Breast epithelium (tissue), 4 donors: ENCODE results near the gene ZNF763. TPM values are rescaled to one million over a fixed set of nuclear protein-coding genes. Genes with fewer than 3 reads are reported as not detected.

Experiments
- DNase-seq, 2 donors: peaks; one replicate each; pipeline ENCODE4 v3.0.0-alpha.2; 2019; ENCODE audit warnings: low spot score in 2 of 2
- H3K27ac ChIP-seq, 2 donors: fragments of 200-600 bp; sonication (generic) in 1 of 2; one replicate each; pipeline ENCODE4 v1.5.1; 2016 to 2019; ENCODE audit warnings: mild to moderate bottlenecking in 1 of 2
- H3K27me3 ChIP-seq, 2 donors: fragments of 200-600 bp; sonication (generic) in 1 of 2; one replicate each; pipeline versions ENCODE4 v1.5.1 to v1.6.0; 2017 to 2019; ENCODE audit warnings: control low read depth in 1 of 2, mild to moderate bottlenecking in 1 of 2
- H3K36me3 ChIP-seq: fragments of 200-600 bp; one replicate; pipeline ENCODE4 v1.5.1; 2019
- H3K4me1 ChIP-seq, 2 donors: fragments of 200-600 bp; sonication (generic); one replicate each; pipeline ENCODE4 v1.5.1; 2016 to 2019; ENCODE audit warnings: control low read depth in 1 of 2
- H3K4me3 ChIP-seq, 3 donors: fragments of 200-600 bp; sonication (generic); 1 replicate in 2 of 3; 2 replicates in 1 of 3; pipeline ENCODE4 v1.5.1; 2016 to 2019; ENCODE audit warnings: mild to moderate bottlenecking in 3 of 3, moderate library complexity in 2 of 3
- H3K9me3 ChIP-seq, 2 donors: fragments of 200-600 bp; sonication (generic) in 1 of 2; one replicate each; pipeline ENCODE4 v1.5.1; 2016 to 2019; ENCODE audit warnings: control low read depth in 1 of 2
- POLR2A ChIP-seq: fragments of 450-650 bp; IDR thresholded peaks from one replicate; pipeline ENCODE4 v1.6.1; 2016; ENCODE audit warnings: antibody characterized with exemption, mild to moderate bottlenecking, moderate library complexity
- POLR2AphosphoS5 ChIP-seq, 3 donors: sonication (generic); formaldehyde crosslinking; IDR thresholded peaks; one replicate each; pipeline ENCODE4 v1.6.1; 2017; ENCODE audit warnings: antibody characterized with exemption in 3 of 3
- intact Hi-C: fragments of 100-400 bp; cut with DNase I; formaldehyde crosslinking; loops from one replicate; pipeline ENCODE4 v1.15.1; 2023; ENCODE audit warnings: low total_unique reads
- total RNA-seq, 3 donors: library from RNA; depleted of rRNA; stranded (reverse); fragments of >200 nt; gene quantifications; one replicate each; pipeline ENCODE4 v1.1.0, GENCODE V29; 2016
- TF ChIP-seq, protein P1 (sequence below), 3 donors: fragments of 450-650 bp; IDR thresholded peaks; one replicate each; pipeline ENCODE4 v1.5.1; 2016 to 2017; ENCODE audit warnings: antibody characterized with exemption in 3 of 3, mild to moderate bottlenecking in 3 of 3, moderate library complexity in 3 of 3

Gene ZNF763
- total RNA-seq, 3 donors from 2014 or later, result 2.9 to 14.5 (median 6.9) TPM

DNA sequence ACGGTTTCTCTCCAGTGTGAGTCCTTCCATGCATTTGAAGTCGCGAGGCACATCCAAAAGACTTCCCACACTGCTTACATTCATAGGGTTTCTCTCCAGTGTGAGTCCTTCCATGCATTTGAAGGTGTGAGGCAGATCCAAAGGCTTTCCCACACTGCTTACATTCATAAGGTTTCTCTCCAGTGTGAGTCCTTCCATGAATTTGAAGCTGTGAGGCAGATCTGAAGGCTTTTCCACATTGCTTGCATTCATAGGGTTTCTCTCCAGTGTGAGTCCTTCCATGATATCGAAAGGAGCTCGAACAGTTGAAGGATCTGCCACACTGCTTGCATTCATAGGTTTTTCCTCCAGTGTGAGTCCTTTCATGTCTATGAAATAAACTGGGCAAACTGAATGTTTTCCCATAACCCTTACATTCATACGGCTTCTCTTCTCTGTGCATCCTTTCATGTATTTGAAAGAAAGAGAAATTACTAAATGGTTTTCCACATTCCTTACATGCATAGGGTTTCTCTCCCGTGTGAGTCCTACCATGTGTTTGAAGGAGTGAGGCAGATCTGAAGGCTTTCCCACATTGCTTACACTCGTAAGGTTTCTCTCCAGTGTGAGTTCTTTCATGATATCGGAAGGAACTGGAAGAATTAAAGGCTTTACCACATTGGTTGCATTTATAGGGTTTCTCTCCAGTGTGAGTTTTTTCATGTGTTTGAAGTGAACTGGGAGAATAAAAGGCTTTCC lies 50.3 kb downstream of the ZNF763 start:
- H3K36me3 ChIP-seq, result peaks cover 19% of the 10 kb centered on the region
- no peak for TF ChIP-seq POLR2AphosphoS5 (IDR thresholded peaks at IDR 0.05)
- TF ChIP-seq POLR2A, result no peak
- TF ChIP-seq, protein P1, sequence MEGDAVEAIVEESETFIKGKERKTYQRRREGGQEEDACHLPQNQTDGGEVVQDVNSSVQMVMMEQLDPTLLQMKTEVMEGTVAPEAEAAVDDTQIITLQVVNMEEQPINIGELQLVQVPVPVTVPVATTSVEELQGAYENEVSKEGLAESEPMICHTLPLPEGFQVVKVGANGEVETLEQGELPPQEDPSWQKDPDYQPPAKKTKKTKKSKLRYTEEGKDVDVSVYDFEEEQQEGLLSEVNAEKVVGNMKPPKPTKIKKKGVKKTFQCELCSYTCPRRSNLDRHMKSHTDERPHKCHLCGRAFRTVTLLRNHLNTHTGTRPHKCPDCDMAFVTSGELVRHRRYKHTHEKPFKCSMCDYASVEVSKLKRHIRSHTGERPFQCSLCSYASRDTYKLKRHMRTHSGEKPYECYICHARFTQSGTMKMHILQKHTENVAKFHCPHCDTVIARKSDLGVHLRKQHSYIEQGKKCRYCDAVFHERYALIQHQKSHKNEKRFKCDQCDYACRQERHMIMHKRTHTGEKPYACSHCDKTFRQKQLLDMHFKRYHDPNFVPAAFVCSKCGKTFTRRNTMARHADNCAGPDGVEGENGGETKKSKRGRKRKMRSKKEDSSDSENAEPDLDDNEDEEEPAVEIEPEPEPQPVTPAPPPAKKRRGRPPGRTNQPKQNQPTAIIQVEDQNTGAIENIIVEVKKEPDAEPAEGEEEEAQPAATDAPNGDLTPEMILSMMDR (IDR thresholded peaks at IDR 0.05), result no peak
- peaks cover 80 to 82% of the 10 kb centered on the region in 2 donors for H3K9me3 ChIP-seq
- no peak overlapping the region for H3K27ac ChIP-seq
- no peaks in the 10 kb centered on the region for H3K27me3 ChIP-seq
- H3K4me3 ChIP-seq, result peak overlapping the region in 1 of 3 donors; percentile 7
- H3K4me1 ChIP-seq, result no peaks in the 10 kb centered on the region
- intact Hi-C loops, result no loop called here
- no peak for DNase-seq

DNA sequence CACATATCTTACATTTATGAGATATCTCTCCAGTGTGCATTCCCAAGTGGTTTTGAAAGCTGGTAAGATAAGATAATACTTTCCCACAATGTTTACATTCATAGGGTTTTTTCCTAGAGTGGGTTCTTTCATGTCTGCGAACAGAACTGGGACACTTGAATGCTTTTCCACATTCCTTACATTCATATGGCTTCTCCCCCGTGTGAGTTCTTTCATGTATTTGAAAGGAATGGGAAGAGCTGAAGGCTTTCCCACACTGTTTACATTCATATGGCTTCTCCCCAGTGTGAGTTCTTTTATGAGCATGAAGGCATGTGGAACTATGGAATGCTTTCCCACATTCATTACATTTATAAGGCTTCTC lies 50.9 kb downstream of the ZNF763 start:
- no peak overlapping the region for H3K27ac ChIP-seq
- no peak for DNase-seq
- TF ChIP-seq, protein P1 (IDR thresholded peaks at IDR 0.05), result no peak
- TF ChIP-seq POLR2A (no peak), POLR2AphosphoS5 (IDR thresholded peaks at IDR 0.05) (no peak)
- H3K36me3 ChIP-seq, result peaks cover 19% of the 10 kb centered on the region
- no peaks in the 10 kb centered on the region for H3K4me1 ChIP-seq
- intact Hi-C loops, result no loop called here
- H3K9me3 ChIP-seq, result peaks cover 82 to 85% of the 10 kb centered on the region in 2 donors
- peak overlapping the region in 1 of 3 donors; percentile 1 for H3K4me3 ChIP-seq
- H3K27me3 ChIP-seq, result no peaks in the 10 kb centered on the region

Other genes starting within 250 kb of the ZNF763 start
- 10 to 100 TPM; 10.4 to 20.9 (median 13.1) TPM for gene ZNF823, start 226.1 kb upstream of the ZNF763 start, total RNA-seq
- 10 to 100 TPM in 2 of 3 donors, 1 to 10 TPM in 1; 7.7 to 17.6 (median 10.2) TPM for gene ZNF441, start 198.0 kb upstream of the ZNF763 start, total RNA-seq
- 1 to 10 TPM; 1.6 to 3.9 (median 3.2) TPM for gene ZNF491, start 166.5 kb upstream of the ZNF763 start, total RNA-seq
- 10 to 100 TPM in 2 of 3 donors, 1 to 10 TPM in 1; 9.8 to 16.4 (median 16.0) TPM for gene ZNF440, start 150.8 kb upstream of the ZNF763 start, total RNA-seq
- gene ZNF439, start 116.3 kb upstream of the ZNF763 start, total RNA-seq, result 10 to 100 TPM in 2 of 3 donors, 1 to 10 TPM in 1; 5.1 to 20.8 (median 13.8) TPM
- 10 to 100 TPM; 16.3 to 26.1 (median 20.0) TPM for gene ZNF69, start 77.3 kb upstream of the ZNF763 start, total RNA-seq
- 10 to 100 TPM; 13.8 to 32.9 (median 22.3) TPM for gene ZNF700, start 39.9 kb upstream of the ZNF763 start, total RNA-seq
- 10 to 100 TPM in 1 of 3 donors, 1 to 10 TPM in 2; 5.0 to 13.3 (median 8.8) TPM for gene ZNF433, start 70.6 kb downstream of the ZNF763 start, total RNA-seq
- gene ZNF878, start 87.9 kb downstream of the ZNF763 start, total RNA-seq, result under 1 TPM in 2 of 3 donors, not detected in 1; 0.33 to 0.88 TPM
- 10 to 100 TPM in 2 of 3 donors, 1 to 10 TPM in 1; 8.8 to 28.5 (median 11.8) TPM for gene ZNF844, start 99.7 kb downstream of the ZNF763 start, total RNA-seq
- gene ZNF20, start 175.3 kb downstream of the ZNF763 start, total RNA-seq, result 1 to 10 TPM; 1.4 to 8.2 (median 4.6) TPM
- 1 to 10 TPM; 4.3 to 9.5 (median 5.4) TPM for gene ZNF625, start 191.7 kb downstream of the ZNF763 start, total RNA-seq
- gene ZNF136, start 198.1 kb downstream of the ZNF763 start, total RNA-seq, result 10 to 100 TPM; 11.5 to 22.0 (median 12.8) TPM